GM18858 (cell line): Measurements from ENCODE around the gene MTREX.
A peak's percentile ranks its signal among the peaks of the same experiment; 100 is the strongest.

Experiments
- ATAC-seq: cut with Tn5 transposase; IDR thresholded peaks from one replicate; pipeline ENCODE4 v1.9.1; 2021; ENCODE audit not compliant: unreplicated experiment

The MTREX gene

GRCh38 chr5:55324815-55325418 is 17.1 kb downstream of the MTREX start:
- peak; percentile 62 for ATAC-seq

- no peak for ATAC-seq
Observed at GRCh38 chr5:55325621-55326020, 17.8 kb downstream of the MTREX start.

DNA sequence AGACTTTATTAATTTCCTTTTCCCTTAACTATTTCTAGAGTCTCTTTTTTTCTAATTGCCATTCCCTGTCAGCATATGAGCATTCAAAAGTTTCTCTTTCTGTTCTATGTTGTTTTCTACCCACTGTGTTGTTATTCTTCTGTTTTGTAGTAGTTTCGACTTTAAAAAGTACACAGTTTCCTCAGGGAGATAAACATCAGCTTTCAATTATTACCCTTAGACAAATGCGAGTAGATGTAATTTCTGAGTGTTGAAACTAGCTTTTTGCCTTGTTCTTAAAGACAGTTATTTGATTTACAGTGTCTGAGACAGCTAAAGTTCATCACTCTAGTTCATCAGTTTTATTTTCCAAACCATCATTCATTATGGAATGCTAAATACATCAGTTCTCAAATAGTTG is 19.5 kb downstream of the MTREX start:
- ATAC-seq: no peak

DNA sequence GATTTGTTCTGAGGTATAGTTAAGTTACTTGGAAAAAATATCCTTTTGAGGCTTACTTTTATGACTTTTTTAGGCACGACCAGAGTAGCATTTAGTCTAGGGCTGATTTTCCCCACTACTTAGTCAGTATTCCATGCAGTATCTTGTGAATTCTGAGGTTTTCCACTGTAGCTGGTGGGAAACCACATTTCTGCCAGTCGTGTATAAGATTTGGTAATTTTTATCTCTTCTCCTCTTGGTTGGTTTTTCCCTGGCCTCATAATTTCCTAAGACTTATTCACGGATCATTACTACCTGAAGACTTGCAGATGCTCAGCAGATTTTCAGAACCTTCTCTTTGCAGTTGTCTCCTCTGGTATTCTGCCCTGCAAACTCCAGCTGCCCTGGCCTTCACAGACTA is 23.5 kb downstream of the MTREX start:
- ATAC-seq: no peak

- ATAC-seq: no peak
Observed at GRCh38 chr5:55333017-55333416, 25.2 kb downstream of the MTREX start.

- no peak for ATAC-seq
Observed at GRCh38 chr5:55333811-55334210, 26.0 kb downstream of the MTREX start.

- no peak for ATAC-seq
Observed at GRCh38 chr5:55338092-55338613, 30.4 kb downstream of the MTREX start.

- peak; percentile 75 for ATAC-seq
Observed at GRCh38 chr5:55338810-55339243, 31.0 kb downstream of the MTREX start.

DNA sequence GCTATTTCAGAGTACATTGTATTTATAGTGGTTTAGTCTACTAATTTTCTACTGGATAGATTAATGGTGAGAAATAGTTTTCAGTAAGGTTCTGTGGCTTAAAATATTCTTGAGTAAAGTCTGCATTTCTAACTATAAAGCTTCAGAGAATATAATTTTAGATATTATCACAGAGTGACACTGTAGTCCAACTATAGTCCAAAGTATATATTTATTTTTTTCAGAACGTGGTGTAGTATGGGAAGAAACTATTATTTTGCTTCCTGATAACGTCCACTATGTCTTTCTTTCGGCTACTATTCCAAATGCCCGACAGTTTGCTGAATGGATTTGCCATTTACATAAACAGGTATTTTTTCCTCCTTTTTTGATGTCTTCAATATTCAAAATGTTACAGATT is 35.3 kb downstream of the MTREX start:
- no peak for ATAC-seq

DNA sequence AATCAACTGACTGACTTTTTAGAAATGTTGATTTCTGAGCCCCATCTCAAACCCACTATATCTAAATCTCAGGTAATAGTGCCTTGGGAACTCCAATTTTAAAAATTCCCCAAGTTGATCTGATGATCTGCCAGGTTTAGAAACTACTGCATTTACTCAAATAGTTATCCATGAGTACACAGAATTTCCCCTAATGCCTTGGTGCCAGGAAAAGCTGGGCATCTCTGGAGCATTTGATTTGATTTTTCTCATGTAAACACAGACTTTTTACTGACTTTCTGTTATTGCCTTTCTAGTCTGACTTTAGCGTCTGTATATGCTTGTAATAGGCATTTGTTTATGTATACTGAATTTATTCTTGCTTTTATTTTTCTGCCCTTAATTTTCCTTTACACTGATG is 35.8 kb downstream of the MTREX start:
- no peak for ATAC-seq

DNA sequence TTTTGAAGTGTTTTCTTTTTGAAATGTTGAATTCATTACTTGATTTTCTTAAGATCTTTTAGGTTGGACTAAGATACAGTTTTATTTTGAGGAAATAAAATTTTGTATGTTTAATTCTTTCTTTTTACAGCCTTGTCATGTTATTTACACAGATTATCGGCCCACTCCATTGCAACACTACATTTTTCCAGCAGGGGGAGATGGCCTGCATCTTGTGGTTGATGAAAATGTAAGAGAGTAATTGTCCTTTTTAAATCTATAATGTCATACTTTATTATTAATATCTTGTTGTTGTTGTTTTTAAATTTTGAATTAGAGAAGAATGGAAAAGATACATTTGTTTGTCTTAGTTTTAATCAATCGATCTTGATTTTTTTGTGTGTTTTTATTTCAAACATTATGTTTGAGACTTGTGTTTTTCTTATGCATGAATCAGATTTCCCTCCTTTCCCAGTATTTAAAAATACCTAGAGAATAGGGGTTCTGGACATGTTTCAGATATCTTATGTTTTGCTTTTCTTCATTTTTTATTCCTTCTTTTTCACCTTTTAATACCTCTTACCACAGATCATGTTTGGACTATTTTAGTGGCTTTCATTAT is 36.7 kb downstream of the MTREX start:
- no peak for ATAC-seq

DNA sequence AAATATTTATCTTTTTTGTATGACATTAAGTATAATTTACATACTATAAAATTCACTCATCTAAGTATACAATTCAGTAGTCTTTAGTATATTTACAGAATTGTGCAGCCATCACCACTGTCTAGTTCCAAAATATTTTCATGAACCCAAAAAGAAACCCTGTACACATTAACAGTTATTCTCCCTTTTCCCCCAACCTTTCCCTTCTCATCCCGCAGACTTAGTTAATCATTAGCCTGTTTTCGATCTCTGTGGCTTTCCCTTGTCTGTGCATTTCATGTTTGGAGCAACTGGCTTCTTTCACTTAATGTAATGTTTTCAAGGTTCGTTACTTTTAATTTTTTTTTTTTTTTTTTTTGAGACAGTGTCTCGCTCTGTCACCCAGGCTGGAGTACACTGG is 37.5 kb downstream of the MTREX start:
- no peak for ATAC-seq

GRCh38 chr5:55347786-55348185 is 40.0 kb downstream of the MTREX start:
- no peak for ATAC-seq

DNA sequence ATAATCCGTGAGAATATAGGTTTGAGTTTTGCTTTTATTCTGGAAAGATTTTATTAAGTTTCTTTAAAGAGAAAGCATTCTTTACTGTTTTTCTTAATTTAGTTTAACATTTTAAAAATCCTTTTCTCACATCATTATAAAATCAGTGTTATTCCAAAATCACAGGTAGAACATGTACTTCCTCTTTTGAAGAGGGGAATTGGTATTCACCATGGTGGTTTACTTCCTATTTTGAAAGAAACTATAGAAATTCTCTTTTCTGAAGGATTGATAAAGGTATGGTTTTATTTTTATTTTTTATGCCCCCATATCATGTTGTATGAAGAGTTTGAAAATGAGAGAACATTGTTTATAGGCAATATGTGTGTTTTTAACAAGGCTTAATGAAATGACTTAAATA is 43.0 kb downstream of the MTREX start:
- ATAC-seq: no peak

DNA sequence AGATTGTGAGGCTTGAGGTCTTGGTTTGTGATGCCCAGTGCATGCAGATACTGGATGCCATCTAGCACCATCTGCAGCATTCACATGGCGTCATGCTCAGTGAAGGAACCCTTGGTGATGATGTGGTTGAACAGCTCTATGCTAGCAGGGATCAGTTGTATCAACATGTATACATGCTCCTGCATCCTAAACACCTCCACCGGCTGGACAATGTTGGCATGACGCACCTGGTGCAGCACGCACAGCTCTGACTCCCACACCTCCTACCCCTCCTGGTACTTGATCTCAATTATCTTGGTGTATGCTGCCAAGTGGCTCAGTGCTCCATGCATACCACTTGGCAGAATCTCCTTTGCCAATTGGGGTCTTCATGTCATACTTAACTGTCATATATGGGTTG is 49.1 kb downstream of the MTREX start:
- no peak for ATAC-seq

- no peak for ATAC-seq
Observed at GRCh38 chr5:55360190-55360589, 52.4 kb downstream of the MTREX start.

DNA sequence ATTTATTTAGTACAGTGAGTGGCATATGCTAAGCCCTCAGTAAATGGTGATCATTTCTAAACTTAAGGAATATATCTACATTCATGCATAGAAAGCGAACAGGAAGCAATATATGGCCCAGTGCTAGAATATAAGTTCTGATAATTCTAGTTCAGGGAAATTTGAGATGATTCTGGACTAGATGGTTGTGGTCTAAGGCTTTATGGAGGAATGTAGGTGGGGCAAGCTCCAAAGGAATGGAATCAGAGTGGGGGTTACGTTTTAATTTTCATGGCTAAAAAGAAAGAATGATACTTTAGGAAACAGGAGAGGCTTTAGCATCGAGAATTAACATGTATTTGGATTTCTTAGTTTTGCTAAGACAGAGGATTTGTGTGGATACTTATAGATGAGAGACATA is 56.1 kb downstream of the MTREX start:
- no peak for ATAC-seq

GRCh38 chr5:55364537-55365055 is 56.8 kb downstream of the MTREX start:
- ATAC-seq: peak; percentile 99

- no peak for ATAC-seq
Observed at GRCh38 chr5:55370291-55370925, 62.6 kb downstream of the MTREX start.

DNA sequence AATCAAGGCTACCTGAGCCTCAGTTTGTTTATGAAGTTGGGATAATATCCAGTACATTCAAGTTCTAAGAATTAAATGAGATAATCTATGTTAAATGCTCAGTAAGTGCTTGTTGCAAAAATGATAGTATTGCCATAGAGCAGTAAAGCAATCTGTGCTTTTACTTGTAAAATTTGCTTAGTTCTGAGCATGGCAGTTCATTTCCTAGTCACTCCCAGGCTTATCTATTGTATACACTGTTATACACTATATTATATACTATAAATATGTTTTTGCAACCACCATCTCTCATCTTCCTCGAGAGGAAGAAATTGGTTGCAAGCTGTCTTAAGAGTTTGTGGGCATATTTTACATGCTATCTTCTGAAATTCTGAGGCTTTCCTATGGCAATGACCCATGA is 63.4 kb downstream of the MTREX start:
- ATAC-seq: no peak

- ATAC-seq: no peak
Observed at GRCh38 chr5:55372130-55372925, 64.5 kb downstream of the MTREX start.
